Spinal cord (tissue), 10 donors: ENCODE results near the gene TMPRSS9. TPM values are rescaled to one million over a fixed set of nuclear protein-coding genes. Genes with fewer than 3 reads are reported as not detected.

Experiments
- DNase-seq, 6 donors: peaks; one replicate each; pipeline versions ENCODE4 v3.0.0 to v3.0.0-alpha.2; 2013 to 2015; ENCODE audit warnings: low spot score in 6 of 6, low read depth in 4 of 6
- H3K27ac ChIP-seq: one replicate; pipeline ENCODE4 v1.5.1; 2013; ENCODE audit warnings: low read depth, low read length, control low read depth
- H3K27me3 ChIP-seq: one replicate; pipeline ENCODE4 v1.6.1; 2013; ENCODE audit warnings: low read length; ENCODE audit not compliant: control insufficient read depth, insufficient read depth
- H3K36me3 ChIP-seq: one replicate; pipeline ENCODE4 v1.6.1; 2013; ENCODE audit warnings: low read length; ENCODE audit not compliant: control insufficient read depth, insufficient read depth
- H3K4me1 ChIP-seq: one replicate; pipeline ENCODE4 v1.6.1; 2013; ENCODE audit warnings: low read length; ENCODE audit not compliant: control insufficient read depth, insufficient read depth
- H3K4me3 ChIP-seq: one replicate; pipeline ENCODE4 v1.5.1; 2013; ENCODE audit warnings: low read depth, low read length, control low read depth
- H3K9me3 ChIP-seq: one replicate; pipeline ENCODE4 v1.6.1; 2013; ENCODE audit warnings: low read length; ENCODE audit not compliant: control insufficient read depth, insufficient read depth
- WGBS: methylation state at CpG from one replicate; pipeline ENCODE4 v1.1.5; 2013; ENCODE audit warnings: missing lambda C conversion rate; ENCODE audit not compliant: insufficient coverage; 5-methylcytosine and 5-hydroxymethylcytosine counted together
- polyA plus RNA-seq, 2 donors: library from polyadenylated mRNA; unstranded; fragments of 120-200 nt; gene quantifications; one replicate each; pipeline ENCODE4 v1.2.1, GENCODE V29; 2013; ENCODE audit not compliant: insufficient read length in 2 of 2
- total RNA-seq, 2 donors: library from RNA; depleted of rRNA in 1 of 2; stranded (reverse); fragments of 120-200 nt in 1 of 2; fragments of >200 nt in 1 of 2; gene quantifications; one replicate each; pipeline versions ENCODE4 v1.2.3 to v1.2.4, GENCODE V29; 2013 to 2014
- donor health status: healthy.

Gene TMPRSS9
- total and polyA plus RNA-seq, 4 donors, result 0.33 to 3.8 (median 1.4) TPM

- DNase-seq, result no peak
- no peak overlapping the region for H3K4me3 ChIP-seq
- 75% methylated on average over 12 of the region's 12 CpGs for WGBS
- no peak overlapping the region for H3K27ac ChIP-seq
- H3K27me3 ChIP-seq, result no peaks in the 10 kb centered on the region
- no peaks in the 10 kb centered on the region for H3K9me3 ChIP-seq
- H3K4me1 ChIP-seq, result peaks cover 16% of the 10 kb centered on the region
- peaks cover 63% of the 10 kb centered on the region for H3K36me3 ChIP-seq
These were observed 40.0 kb upstream of the TMPRSS9 start for GRCh38 chr19:2320049-2320448.

- WGBS, result 90% methylated on average over 11 of the region's 12 CpGs
- Histone ChIP-seq H3K4me3 (no peak overlapping the region), H3K36me3 (peaks cover 72% of the 10 kb centered on the region), H3K4me1 (peaks cover 18% of the 10 kb centered on the region), H3K27me3 (no peaks in the 10 kb centered on the region), H3K27ac (no peak overlapping the region), H3K9me3 (no peaks in the 10 kb centered on the region)
- DNase-seq, result no peak
These were observed 39.1 kb upstream of the TMPRSS9 start for GRCh38 chr19:2320939-2321338.

GRCh38 chr19:2321565-2322283 is 38.3 kb upstream of the TMPRSS9 start:
- WGBS, result 90% methylated on average over 28 of the region's 39 CpGs
- H3K9me3 ChIP-seq, result no peaks in the 10 kb centered on the region
- H3K4me3 ChIP-seq, result no peak overlapping the region
- no peaks in the 10 kb centered on the region for H3K27me3 ChIP-seq
- H3K4me1 ChIP-seq, result peaks cover 17% of the 10 kb centered on the region
- no peak for DNase-seq
- H3K27ac ChIP-seq, result no peak overlapping the region
- peaks cover 78% of the 10 kb centered on the region for H3K36me3 ChIP-seq

GRCh38 chr19:2323707-2324106 is 36.4 kb upstream of the TMPRSS9 start:
- DNase-seq, result no peak
- H3K4me1 ChIP-seq, result peaks cover 30% of the 10 kb centered on the region
- H3K4me3 ChIP-seq, result no peak overlapping the region
- H3K27ac ChIP-seq, result no peak overlapping the region
- no peaks in the 10 kb centered on the region for H3K27me3 ChIP-seq
- H3K36me3 ChIP-seq, result peaks cover 76% of the 10 kb centered on the region
- no peaks in the 10 kb centered on the region for H3K9me3 ChIP-seq
- 100% methylated on average over 4 of the region's 19 CpGs for WGBS

GRCh38 chr19:2324220-2324948 is 35.7 kb upstream of the TMPRSS9 start:
- Histone ChIP-seq H3K27ac (no peak overlapping the region), H3K9me3 (no peaks in the 10 kb centered on the region), H3K4me3 (no peak overlapping the region), H3K4me1 (peaks cover 36% of the 10 kb centered on the region), H3K27me3 (no peaks in the 10 kb centered on the region), H3K36me3 (peaks cover 72% of the 10 kb centered on the region)
- 79% methylated on average over 34 of the region's 34 CpGs for WGBS
- DNase-seq, result no peak

GRCh38 chr19:2325281-2326046 is 34.6 kb upstream of the TMPRSS9 start:
- no peaks in the 10 kb centered on the region for H3K27me3 ChIP-seq
- H3K4me1 ChIP-seq, result peaks cover 47% of the 10 kb centered on the region
- H3K9me3 ChIP-seq, result no peaks in the 10 kb centered on the region
- H3K27ac ChIP-seq, result no peak overlapping the region
- 90% methylated on average over 27 of the region's 29 CpGs for WGBS
- peaks cover 64% of the 10 kb centered on the region for H3K36me3 ChIP-seq
- no peak overlapping the region for H3K4me3 ChIP-seq
- no peak for DNase-seq

- 84% methylated on average over 9 of the region's 16 CpGs for WGBS
- H3K36me3 ChIP-seq, result peaks cover 54% of the 10 kb centered on the region
- no peak overlapping the region for H3K27ac ChIP-seq
- DNase-seq, result no peak
- H3K9me3 ChIP-seq, result no peaks in the 10 kb centered on the region
- peaks cover 61% of the 10 kb centered on the region for H3K4me1 ChIP-seq
- H3K4me3 ChIP-seq, result no peak overlapping the region
- H3K27me3 ChIP-seq, result no peaks in the 10 kb centered on the region
These were observed 33.2 kb upstream of the TMPRSS9 start for GRCh38 chr19:2326699-2327360.

- H3K4me1 ChIP-seq, result peaks cover 71% of the 10 kb centered on the region
- peak in 4 of 6 donors; percentile 42 to 93 (median 64) for DNase-seq
These were observed 32.2 kb upstream of the TMPRSS9 start for GRCh38 chr19:2327773-2328400.

More at GRCh38 chr19:2327773-2328400, 32.2 kb upstream of the TMPRSS9 start:
- WGBS, result under 1% methylated on average over 15 of the region's 18 CpGs
- H3K4me3 ChIP-seq, result peak overlapping the region; percentile 93
- H3K27me3 ChIP-seq, result no peaks in the 10 kb centered on the region
- no peaks in the 10 kb centered on the region for H3K9me3 ChIP-seq
- peak overlapping the region; percentile 67 for H3K27ac ChIP-seq
- peaks cover 50% of the 10 kb centered on the region for H3K36me3 ChIP-seq
